KBM-7 (cell line): ENCODE results near the gene IMMP2L.
"Not testable (repeated sequence)": the region's sequence is repeated elsewhere in the genome, so short reads cannot be mapped to it uniquely, and the experiment has no call there.

Experiments
- DNase-seq: peaks from one replicate; pipeline ENCODE4 v3.0.0-alpha.2; 2015
- in situ Hi-C: fragments of 300-500 bp; cut with MboI; formaldehyde crosslinking; loops from 2 replicates; pipeline ENCODE4 v1.14.3; 2020; ENCODE audit warnings: low sequenced_read_pairs, low pct_unique_long_range_greater_than_20kb, mixed read lengths

Gene IMMP2L

DNA sequence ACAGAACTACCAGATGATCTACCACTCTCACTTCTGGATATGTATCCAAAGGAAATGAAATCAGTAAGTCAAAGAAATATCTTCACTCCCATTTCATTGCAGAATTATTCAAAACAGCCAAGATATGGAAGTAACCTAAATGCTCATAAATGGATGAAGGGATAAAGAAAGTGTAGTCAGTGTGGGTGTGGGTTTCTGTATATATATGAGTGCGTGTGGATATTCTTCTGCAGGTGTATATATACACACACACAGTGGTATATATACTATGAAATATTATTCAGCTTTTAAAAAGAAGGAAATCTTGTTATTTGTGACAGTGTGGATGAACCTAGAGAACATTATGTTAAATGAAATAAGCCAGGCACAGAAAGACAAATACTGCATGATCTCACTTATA is 48.7 kb downstream of the IMMP2L start:
- in situ Hi-C loops: no loop called here
- DNase-seq: no peak

DNA sequence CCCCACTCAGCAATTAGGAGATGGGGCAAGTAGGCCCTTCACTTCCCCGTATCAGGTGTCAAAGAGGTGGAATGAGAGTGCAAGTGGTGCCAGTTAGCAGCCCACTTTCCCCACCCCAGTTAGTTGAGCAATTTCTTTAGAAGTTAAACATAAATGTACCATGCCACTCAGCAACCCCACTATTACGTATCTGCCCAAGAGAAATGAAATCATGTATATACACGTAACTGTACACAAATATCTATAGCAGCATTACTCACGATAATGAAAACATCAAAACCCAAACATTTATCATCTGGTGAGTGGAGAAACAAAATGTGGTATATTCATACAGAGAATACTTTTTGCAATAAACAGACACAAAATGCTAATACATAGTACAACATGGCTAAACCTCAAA is 50.4 kb downstream of the IMMP2L start:
- in situ Hi-C loops: no loop called here

DNA sequence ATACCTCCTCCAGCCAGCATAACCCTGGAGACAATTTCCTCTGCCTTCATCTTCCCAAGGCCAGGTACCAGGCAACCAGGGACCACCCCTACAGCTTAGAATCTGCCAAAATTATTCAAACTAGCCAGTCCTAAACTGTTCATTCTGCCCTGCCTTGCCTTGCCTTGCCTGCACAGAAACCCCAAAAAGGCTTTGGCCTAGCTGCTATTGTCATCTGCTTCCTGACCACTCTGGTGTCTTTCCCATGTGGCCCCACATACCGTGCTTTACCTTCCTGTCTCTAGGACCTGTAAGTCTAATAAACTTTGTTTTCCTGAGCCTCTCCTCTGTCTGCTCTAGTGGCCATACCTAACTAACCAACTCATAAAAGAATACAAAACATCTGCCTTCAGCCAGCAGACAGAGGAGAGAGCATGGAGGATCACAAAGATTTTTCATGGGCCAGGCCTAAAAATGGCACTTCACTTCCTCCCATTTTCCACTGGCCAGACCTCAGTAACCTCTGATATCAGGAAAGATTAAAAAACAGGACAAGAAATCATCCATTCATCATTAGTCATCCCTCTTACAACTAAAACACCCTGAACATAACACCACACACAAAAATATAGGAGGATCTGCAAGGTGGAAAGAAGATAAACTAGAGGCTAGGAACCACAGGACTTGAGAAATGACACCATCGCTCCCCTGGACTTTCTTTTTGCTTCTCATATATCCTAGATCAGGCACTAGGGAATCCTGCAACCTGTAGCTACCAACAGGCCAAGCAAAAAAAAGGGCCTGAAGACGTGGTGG is 51.5 kb downstream of the IMMP2L start:
- DNase-seq: no peak
- in situ Hi-C loops: no loop called here

More for the DNA sequence above, 50.4 kb downstream of the IMMP2L start:
- no peak for DNase-seq

DNA sequence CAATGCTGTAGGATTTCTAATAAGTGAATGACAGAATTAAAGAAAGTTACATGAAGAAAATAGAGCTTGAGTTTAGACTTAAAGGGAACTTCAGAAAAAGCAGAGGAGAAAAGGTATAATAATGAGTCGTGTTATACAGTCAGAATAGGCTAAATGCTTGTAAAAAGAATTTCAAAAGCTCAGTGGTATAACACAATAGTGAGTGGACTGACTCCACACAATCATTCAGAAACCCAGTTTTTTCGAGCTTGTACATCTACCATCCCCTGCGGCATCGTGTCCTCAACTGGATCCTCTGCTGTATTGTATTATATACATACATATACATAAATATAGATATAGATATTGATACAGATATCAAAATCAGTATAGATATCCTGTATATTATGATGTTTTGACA is 52.2 kb downstream of the IMMP2L start:
- in situ Hi-C loops: no loop called here
- DNase-seq: no peak

DNA sequence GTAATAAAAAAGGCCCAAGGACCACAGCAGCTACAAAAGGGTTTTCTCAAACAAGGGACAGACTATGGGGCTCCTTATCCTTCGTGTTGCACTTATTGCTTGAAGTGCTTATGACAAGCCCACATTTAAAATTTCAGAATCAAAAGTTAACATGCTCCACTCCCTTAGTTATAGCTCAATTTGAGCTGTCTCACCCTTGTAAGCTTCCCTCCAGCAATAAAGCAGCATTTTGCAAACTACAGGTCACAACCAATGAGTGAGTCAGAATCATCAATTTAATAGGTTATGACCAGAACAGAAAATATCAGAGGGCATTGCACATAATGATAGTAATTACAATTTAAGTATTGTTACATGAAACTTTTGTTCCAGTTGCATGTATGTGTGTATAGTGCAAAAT is 53.0 kb downstream of the IMMP2L start:
- in situ Hi-C loops: no loop called here
- DNase-seq: no peak

DNA sequence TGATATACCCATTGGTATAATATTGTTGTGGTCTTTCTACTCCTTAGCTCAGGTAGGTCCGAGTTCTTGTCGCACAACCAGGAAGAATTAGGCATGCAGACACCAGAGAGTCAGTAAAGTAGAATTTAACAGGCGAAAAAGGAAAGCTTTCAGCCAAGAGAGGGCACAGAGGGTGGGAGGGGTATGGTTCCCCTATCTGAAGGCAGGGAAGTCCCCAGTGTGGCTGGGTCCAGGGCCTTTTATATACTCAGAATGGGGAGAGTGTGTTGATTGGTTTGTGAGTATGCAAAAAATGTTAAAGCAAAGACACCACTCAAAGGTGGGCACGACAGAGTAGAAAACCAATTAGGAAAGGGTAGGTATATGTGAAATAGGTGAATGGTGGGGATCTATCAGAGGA is 53.9 kb downstream of the IMMP2L start:
- in situ Hi-C loops: no loop called here

DNA sequence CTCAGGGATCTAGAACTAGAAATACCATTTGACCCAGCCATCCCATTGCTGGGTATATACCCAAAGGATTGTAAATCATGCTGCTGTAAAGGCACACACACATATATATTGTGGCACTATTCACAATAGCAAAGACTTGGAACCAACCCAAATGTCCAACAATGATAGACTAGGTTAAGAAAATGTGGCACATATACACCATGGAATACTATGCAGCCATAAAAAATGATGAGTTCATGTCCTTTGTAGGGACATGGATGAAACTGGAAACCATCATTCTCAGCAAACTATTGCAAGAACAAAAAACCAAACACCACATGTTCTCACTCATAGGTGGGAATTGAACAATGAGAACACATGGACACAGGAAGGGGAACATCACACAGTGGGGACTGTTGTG is 56.9 kb downstream of the IMMP2L start:
- in situ Hi-C loops, DNase-seq: not testable (repeated sequence)

More for the DNA sequence above, 53.9 kb downstream of the IMMP2L start:
- DNase-seq: no peak

DNA sequence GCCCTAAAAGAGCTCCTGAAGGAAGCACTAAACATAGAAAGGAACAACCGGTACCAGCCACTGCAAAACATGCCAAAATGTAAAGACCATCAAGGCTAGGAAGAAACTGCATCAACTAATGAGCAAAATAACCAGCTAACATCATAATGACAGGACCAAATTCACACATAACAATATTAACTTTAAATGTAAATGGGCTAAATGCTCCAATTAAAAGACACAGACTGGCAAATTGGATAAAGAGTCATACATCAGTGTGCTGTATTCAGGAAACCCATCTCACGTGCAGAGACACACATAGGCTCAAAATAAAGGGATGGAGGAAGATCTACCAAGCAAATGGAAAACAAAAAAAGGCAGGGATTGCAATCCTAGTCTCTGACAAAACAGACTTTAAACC is 60.5 kb downstream of the IMMP2L start:
- in situ Hi-C loops, DNase-seq: not testable (repeated sequence)

DNA sequence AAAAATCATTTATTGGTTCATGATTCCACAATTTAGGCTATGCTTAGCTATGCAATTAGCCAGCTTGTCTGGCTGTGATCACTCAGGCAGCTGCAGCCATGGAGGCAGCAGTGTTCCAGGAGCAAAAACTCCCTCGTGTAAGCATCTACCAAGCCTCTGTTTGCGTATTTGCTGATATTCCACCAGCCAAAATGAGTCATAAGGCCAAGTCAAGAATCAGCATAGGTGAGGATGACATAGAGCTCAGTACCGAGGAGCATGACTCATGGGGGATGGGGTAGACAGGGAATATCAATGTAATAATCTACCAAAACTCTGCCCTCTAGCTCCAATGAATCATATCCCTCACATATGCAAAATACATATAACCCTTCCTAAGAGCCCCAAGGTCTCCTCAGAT is 63.3 kb downstream of the IMMP2L start:
- in situ Hi-C loops: no loop called here
- no peak for DNase-seq

DNA sequence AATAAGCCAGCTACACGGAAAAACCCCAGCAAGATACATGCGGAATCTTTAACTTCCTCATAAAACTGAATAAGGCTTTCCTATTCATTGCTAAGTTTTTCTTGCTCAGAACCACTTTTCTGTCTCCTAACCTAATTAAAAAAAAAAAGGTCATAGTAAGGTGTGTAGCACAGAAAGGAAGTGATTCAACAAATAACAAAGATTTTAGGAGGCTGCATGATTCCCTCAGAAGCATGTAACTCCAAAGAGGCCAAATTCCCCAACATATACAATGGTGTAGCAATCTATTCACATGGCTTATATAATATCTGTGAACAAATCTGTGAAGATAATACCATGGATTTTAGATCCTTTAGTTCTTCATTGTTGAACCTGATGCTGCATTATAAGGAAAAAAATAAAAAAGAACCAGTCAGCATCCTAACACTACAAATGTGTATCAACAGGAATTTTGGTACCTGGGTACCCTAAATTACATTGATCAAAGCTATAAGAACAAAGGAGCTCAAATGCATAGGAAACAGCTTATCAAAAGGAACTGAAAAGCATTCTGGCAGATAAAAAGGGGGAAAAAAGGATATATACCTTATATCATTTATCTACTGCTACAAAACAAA is 63.8 kb downstream of the IMMP2L start:
- in situ Hi-C loops: no loop called here
- no peak for DNase-seq

DNA sequence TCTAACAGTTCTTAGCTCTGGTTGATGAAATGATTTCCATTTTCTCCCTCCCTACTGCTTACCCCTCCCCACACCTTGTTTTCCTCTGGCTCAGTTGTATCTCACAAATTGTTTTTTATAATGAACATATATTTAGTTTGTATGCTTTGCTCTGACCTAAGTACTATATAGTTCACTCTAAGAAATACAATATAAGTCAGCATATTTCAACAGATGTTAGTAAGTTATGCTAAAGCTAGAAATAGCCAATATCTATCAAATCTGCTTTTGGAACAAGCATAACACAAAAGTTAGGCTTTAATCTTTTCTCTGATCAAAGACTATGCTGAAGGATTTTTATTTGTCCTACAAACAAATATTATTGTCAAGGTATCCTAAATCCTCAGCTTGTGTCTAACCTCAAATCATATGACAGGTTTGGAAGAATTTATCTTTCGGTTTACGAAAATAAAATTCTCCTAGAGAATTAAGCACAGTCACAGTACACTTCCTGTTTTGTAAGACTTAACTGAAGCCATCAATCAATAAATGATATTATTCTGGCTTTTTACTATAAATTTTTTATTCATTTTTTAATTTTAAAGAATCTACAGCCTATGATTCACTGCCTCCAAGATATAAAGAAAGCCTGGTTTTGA is 67.0 kb downstream of the IMMP2L start:
- no peak for DNase-seq
- in situ Hi-C loops: no loop called here

DNA sequence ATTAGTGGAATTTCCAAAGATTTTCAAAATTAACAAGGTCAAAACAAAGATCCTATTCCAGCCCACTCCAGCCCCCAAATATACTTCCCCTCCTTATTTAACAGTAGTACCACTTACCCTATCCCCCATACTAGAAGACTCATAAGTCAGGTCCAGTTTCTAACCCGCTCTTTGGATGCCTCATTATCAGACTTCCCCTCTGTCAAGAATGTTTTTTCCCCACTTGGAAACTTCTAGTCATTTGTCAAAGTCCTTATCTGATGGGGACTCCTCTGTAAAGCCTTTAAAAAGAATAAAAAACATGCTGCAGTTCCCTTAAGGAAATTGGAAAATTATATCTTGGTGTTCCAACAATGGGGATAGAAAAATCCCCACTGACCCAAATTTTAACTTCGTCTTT is 70.1 kb downstream of the IMMP2L start:
- in situ Hi-C loops: no loop called here
- DNase-seq: no peak

DNA sequence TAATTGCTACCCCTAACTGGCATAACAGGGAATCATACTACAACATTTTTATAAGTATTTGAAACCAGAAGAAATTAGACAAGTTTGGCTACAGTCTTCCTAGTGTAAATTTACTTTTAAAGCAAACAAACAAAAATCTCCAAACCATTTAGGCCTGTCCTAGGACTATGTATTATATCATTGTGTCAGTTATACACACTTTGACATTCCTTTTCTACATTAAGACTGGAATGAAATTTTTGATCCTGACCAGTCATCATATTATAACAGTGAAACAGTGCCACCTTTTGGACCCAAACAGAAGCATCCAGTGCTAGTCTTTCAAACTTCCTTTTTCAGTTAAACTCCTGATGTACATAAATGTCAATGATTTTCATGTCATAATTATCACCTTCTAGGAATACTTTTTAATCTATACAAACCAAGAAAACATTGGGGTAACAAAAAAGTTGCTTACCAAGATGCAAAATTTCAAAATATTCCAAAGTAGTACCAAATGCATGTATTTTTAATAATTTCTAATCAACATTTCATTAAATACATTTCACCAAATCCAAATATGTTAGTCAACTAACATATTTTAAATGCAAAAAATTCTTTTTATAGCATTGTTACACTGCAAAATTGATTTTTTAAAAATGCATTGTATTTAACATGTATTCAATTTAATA is 75.7 kb downstream of the IMMP2L start:
- DNase-seq: peak; percentile 54
- in situ Hi-C loops: no loop called here

DNA sequence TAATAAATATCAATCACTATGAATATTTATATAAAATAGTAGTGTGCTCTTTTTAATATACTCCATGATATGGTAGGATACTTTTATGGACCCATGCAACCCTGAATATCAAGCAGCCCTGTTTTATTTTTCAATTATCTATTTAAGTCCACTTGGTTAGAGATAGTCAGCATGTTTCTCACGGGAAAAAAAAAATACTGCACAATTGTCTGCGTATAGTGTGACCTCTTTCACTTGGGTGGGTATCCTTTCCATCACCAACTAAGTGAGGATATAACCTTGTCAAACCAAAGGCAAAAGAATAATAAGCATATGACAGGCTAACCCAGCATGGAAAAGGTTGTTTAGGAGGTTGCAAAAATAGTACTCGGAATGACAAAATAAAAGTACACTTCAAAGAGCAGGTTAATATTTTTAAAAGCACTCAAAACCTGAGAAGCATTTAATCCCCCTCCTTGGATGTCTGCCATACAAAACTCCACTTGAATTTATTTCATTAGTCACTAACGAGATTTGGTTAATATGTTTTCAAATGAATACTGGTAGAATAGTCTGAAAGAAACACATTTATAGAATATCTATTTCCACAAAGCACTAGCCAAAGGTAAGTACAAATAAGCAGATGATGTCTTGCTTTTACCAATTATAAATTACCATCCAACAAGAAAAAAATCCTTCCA is 76.5 kb downstream of the IMMP2L start:
- in situ Hi-C loops: no loop called here
- DNase-seq: no peak

DNA sequence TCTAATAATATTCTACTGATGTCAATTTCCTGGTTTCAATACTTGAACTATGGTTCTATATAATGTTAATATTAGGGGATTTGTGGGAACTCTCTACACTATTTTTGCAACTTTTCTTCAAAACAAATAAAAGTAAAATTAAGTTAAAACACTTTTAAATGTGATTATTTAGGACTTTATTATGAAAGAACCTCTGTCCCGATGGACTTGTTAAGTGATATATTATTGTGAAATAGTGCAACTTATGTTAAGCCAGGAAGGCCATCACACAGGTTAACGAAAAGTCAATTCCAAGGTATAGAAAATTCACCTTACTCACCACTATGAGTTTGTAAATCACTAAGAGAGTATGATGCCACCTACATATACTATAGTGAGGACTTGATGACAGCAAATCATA is 79.2 kb downstream of the IMMP2L start:
- in situ Hi-C loops: no loop called here
- DNase-seq: no peak

DNA sequence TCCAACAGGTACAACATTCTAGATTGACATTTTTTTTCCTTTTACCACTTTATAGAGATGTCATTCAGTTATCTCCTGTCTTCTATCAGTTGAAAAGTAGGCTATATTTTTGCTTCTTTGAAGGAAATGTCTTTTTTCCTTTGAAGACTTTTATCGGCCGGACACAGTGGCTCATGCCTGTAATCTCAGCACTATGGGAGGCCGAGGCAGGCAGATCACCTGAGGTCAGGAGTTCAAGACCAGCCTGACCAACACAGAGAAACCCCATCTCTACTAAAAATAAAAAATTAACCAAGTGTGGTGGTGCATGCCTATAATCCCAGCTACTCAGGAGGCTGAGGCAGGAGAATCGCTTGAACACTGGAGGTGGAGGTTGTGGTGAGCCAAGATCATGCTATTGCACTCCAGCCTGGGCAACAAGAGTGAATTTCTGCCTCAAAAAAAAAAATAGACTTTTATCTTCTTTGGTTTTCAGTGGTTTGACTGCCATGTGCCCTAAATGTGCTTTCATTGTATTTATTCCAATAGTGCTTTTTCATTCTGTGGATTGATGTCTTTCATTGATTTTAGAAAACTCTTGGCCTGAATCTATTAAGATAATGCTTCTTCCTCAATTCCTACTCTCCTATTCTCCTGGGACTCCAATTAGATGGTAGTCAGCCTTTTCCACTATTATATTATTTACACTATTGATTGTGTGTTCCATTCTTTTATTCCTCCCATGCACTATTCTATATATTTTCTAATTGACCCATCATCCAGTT is 84.6 kb downstream of the IMMP2L start:
- DNase-seq: no peak
- in situ Hi-C loops: no loop called here

DNA sequence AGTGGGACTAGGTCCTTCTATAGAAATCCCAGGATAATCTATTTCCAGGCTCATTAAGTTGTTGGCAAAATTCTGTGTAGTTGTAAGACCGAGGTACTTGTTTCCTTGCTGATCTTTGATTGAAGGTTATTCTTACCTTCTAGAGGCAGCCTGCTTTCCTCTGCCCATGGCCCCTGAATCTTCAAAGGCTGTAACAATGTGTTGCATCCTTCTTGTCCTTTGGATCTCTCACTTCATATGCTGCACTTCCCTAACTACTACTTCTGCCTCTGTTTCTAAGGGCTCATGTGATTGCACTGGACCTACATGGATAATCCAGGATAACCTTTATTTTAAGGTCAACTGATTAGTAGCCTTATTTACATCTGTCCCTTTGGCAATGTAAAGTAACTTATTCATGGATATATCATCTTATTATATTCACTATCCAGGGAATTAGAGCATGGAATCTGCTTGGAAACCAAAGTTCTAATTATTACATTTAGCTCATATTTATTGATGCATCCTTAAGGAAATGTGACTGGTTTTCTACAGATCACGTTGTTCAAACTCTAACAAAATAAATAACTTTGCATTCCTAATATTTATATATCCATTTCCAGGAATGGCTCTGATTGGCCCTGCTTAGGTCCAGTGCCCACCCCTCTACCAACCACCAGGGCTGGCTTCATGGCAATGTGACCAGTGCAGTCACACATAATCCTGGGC is 85.6 kb downstream of the IMMP2L start:
- in situ Hi-C loops: no loop called here
- no peak for DNase-seq

DNA sequence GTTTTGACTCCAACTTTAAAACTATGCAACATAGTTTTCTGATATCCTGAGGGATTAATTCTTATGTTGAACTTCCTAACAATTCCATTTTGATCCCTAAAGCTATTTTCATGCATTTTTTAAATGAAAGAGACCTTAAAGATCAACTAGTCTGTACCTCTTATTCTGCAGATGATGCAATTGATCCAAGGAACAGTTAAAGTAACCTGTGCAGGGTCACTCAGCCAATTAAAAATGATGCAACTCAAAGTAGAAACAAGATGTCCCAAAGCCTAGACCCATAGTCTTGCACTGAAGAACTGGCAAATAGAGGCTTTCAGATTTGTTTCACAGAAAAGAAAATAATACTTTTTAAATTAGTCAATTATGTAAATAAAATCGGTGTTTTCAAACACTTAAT is 86.3 kb downstream of the IMMP2L start:
- no peak for DNase-seq
- in situ Hi-C loops: no loop called here
